NCI-H82 treated with DMSO at 0.1 percent for 48 hours (cell line): ENCODE measurements around the gene IFNA21.
"Not testable (repeated sequence)": the region's sequence is repeated elsewhere in the genome, so short reads cannot be mapped to it uniquely, and the experiment has no call there.

Source experiments
- DNase-seq: peaks from one replicate; lab custom pipeline; 2025; ENCODE audit not compliant: unreplicated experiment; lab: John Stamatoyannopoulos, UW

The IFNA21 gene

GRCh38 chr9:21144603-21145002 lies 21.9 kb downstream of the IFNA21 start:
- DNase-seq = no peak

DNA sequence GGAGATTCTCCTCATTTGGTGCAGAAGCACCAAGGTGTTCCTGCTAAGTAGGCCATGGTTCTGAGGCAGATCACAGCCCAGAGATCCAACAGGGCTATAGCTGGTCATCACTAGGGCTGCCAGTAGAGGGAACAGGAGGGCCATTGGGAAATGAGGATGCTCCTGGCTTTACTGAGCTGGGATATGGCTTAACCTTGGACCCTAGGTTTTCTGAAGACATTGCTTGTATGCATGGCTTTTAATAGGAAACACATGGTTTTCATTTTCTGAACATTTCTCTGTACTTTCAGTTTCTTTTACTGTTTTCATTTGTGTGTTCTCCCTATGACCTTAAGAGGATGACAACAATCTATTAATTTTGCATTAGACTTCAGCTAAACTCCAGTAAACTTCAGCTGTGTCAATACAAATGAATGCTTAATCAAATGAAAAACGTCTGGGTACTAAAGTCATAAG lies 25.0 kb downstream of the IFNA21 start, which contains the start of gene IFNW1:
Gene IFNW1 (minus strand): TSS at position 406 of the 456 bp plus-strand sequence. CDS start 262 bp downstream, at position 144.
- no peak for DNase-seq

- DNase-seq = no peak
These were observed 29.4 kb downstream of the IFNA21 start for GRCh38 chr9:21137020-21137419.

GRCh38 chr9:21135736-21136135 lies 30.7 kb downstream of the IFNA21 start:
- DNase-seq = no peak

DNA sequence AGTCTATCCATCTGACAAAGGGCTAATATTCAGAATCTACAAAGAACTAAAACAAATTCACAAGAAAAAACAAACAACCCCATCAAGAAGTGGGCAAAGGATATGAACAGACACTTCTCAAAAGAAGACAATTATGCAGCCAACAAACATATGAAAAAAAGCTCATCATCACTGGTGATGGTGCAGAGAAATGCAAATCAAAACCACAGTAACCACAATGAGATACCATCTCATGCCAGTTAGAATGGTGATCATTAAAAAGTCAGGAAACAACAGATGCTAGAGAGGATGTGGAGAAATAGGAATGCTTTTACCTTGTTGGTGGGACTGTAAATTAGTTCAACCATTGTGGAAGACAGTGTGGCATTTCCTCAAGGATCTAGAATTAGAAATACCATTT lies 38.3 kb downstream of the IFNA21 start:
- not testable (repeated sequence) for DNase-seq

DNA sequence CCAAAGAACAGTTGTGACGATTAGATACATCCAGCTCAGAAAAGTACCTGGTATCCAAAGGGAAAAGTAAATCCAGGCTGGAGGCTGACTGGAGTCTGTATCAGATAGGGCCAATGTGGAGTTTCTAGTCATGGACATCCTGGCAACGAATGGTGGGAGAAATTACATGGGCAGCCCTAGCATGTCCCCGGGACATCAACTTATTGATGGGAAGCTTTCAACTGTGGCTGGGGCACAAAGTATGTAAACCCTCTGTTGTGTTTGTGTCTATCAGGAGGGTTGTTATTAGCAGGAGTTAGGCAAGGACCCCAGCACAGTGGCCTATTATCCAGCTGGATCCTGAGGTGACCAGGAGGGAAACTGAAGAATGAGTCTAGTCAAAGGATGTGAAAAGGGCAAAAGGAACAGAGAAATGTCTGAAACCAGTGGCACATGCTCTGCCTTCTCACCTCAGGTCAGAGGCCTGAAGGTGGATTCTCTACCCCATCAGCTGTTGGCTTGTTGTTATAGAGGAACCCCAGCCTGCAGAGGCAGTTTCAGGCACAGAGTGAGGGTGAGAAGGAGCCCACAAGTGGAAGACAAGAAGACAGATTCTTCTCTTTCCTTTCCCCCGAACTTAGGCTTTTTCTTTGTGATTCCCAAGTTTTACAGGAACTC lies 44.7 kb downstream of the IFNA21 start:
- DNase-seq = no peak

DNA sequence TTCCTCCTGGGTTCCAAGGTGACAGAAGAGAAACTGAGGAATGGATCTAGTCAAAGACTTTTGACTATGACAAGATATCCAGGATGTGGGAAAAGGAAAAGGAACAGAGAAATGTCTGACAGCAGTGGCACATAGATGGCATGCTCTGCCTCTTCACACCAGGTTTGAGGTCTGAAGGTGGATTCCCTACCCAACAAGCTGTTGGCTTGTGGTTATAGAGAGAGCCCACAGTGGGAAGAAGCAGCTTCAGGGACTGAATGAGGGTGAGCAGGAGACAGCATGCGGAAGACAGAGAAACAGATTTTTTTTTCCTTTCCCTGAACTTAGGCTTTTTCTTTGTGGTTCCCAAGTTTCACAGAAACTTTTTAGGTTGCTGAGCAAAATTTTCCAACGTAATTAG lies 45.4 kb downstream of the IFNA21 start:
- DNase-seq = no peak

DNA sequence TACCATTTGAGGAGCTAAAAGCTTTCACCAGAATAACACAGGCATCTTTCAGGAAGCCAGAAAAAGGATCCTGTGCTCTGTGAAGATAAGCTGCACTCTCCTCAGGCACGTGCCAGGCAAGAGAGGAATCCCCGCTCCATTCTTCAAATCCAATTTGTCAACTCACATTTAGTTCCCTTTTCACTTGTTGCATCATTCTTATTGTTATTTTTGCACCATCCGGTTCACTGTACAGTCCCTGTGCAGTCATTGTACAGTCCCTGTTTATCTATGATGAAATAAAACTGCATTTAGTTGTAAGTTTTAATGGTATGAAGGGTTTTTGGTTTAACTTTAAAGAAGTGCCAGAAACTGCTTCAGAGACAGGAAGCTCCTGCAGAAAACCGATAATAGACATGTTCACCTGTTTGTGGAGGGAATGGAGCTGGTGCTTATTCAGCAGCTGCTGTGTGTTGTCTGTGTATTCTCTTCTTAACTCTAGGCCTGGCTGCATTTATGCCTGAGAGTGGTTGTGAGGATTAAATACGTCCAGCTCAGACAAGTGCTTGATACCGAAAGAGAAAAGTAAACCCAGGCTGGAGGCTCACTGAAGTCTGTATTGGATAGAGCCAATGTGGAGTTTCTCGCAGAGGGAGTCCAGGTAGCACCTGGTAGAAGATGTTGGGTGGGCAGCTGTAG lies 47.2 kb downstream of the IFNA21 start:
- no peak for DNase-seq
